Measurements from ENCODE around the gene PACSIN3.

PACSIN3 gene

GRCh38 chr11:47148903-47149531 is 37.2 kb downstream of the PACSIN3 start:
- no peak overlapping the region for H3K4me2 ChIP-seq (ENCODE audit: low read length)
- H3K4me3 ChIP-seq (ENCODE audit: low read depth, low read length), result no peak overlapping the region
- H2AFZ ChIP-seq, result no peak overlapping the region
- no peaks in the 10 kb centered on the region for H3K4me1 ChIP-seq
- no peak overlapping the region for H3K9ac ChIP-seq
- no peaks in the 10 kb centered on the region for H3K9me3 ChIP-seq (ENCODE audit: control insufficient read depth, low read length)
- TF ChIP-seq, protein P1, sequence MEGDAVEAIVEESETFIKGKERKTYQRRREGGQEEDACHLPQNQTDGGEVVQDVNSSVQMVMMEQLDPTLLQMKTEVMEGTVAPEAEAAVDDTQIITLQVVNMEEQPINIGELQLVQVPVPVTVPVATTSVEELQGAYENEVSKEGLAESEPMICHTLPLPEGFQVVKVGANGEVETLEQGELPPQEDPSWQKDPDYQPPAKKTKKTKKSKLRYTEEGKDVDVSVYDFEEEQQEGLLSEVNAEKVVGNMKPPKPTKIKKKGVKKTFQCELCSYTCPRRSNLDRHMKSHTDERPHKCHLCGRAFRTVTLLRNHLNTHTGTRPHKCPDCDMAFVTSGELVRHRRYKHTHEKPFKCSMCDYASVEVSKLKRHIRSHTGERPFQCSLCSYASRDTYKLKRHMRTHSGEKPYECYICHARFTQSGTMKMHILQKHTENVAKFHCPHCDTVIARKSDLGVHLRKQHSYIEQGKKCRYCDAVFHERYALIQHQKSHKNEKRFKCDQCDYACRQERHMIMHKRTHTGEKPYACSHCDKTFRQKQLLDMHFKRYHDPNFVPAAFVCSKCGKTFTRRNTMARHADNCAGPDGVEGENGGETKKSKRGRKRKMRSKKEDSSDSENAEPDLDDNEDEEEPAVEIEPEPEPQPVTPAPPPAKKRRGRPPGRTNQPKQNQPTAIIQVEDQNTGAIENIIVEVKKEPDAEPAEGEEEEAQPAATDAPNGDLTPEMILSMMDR (IDR thresholded peaks at IDR 0.05), result no peak
- no peaks in the 10 kb centered on the region for H3K36me3 ChIP-seq (ENCODE audit: control insufficient read depth, insufficient read depth, low read length)
- H3K27ac ChIP-seq, result no peak overlapping the region
- no peaks in the 10 kb centered on the region for H3K79me2 ChIP-seq
- no peaks in the 10 kb centered on the region for H3K27me3 ChIP-seq (ENCODE audit: control insufficient read depth, insufficient read depth, low read length)

GRCh38 chr11:47148270-47148669 is 38.0 kb downstream of the PACSIN3 start:
- Histone ChIP-seq H3K4me2 (ENCODE audit: low read length) (no peak overlapping the region), H3K9ac (no peak overlapping the region), H3K4me3 (ENCODE audit: low read depth, low read length) (no peak overlapping the region), H2AFZ (no peak overlapping the region), H3K79me2 (no peaks in the 10 kb centered on the region), H3K27ac (no peak overlapping the region), H3K27me3 (ENCODE audit: control insufficient read depth, insufficient read depth, low read length) (no peaks in the 10 kb centered on the region), H3K9me3 (ENCODE audit: control insufficient read depth, low read length) (no peaks in the 10 kb centered on the region), H3K4me1 (no peaks in the 10 kb centered on the region), H3K36me3 (ENCODE audit: control insufficient read depth, insufficient read depth, low read length) (no peaks in the 10 kb centered on the region)
- TF ChIP-seq, protein P1 (IDR thresholded peaks at IDR 0.05), result no peak

GRCh38 chr11:47147681-47148080 is 38.6 kb downstream of the PACSIN3 start:
- no peaks in the 10 kb centered on the region for H3K9me3 ChIP-seq (ENCODE audit: control insufficient read depth, low read length)
- no peaks in the 10 kb centered on the region for H3K79me2 ChIP-seq
- no peaks in the 10 kb centered on the region for H3K4me1 ChIP-seq
- no peaks in the 10 kb centered on the region for H3K36me3 ChIP-seq (ENCODE audit: control insufficient read depth, insufficient read depth, low read length)
- H3K27ac ChIP-seq, result no peak overlapping the region
- H3K4me3 ChIP-seq (ENCODE audit: low read depth, low read length), result no peak overlapping the region
- TF ChIP-seq, protein P1 (IDR thresholded peaks at IDR 0.05), result no peak
- no peaks in the 10 kb centered on the region for H3K27me3 ChIP-seq (ENCODE audit: control insufficient read depth, insufficient read depth, low read length)
- H2AFZ ChIP-seq, result no peak overlapping the region
- no peak overlapping the region for H3K9ac ChIP-seq
- H3K4me2 ChIP-seq (ENCODE audit: low read length), result no peak overlapping the region

- H3K4me1 ChIP-seq, result no peaks in the 10 kb centered on the region
- H3K27me3 ChIP-seq (ENCODE audit: control insufficient read depth, insufficient read depth, low read length), result no peaks in the 10 kb centered on the region
- no peak overlapping the region for H3K9ac ChIP-seq
- H2AFZ ChIP-seq, result no peak overlapping the region
- no peak overlapping the region for H3K27ac ChIP-seq
- no peaks in the 10 kb centered on the region for H3K9me3 ChIP-seq (ENCODE audit: control insufficient read depth, low read length)
- no peak overlapping the region for H3K4me3 ChIP-seq (ENCODE audit: low read depth, low read length)
- H3K4me2 ChIP-seq (ENCODE audit: low read length), result no peak overlapping the region
- TF ChIP-seq, protein P1 (IDR thresholded peaks at IDR 0.05), result no peak
- H3K79me2 ChIP-seq, result no peaks in the 10 kb centered on the region
- no peaks in the 10 kb centered on the region for H3K36me3 ChIP-seq (ENCODE audit: control insufficient read depth, insufficient read depth, low read length)
Measured at GRCh38 chr11:47147250-47147649, 39.0 kb downstream of the PACSIN3 start.

- Histone ChIP-seq H3K4me3 (ENCODE audit: low read depth, low read length) (no peak overlapping the region), H3K4me1 (no peaks in the 10 kb centered on the region), H3K36me3 (ENCODE audit: control insufficient read depth, insufficient read depth, low read length) (no peaks in the 10 kb centered on the region), H3K9ac (no peak overlapping the region), H3K79me2 (no peaks in the 10 kb centered on the region), H3K9me3 (ENCODE audit: control insufficient read depth, low read length) (no peaks in the 10 kb centered on the region), H2AFZ (no peak overlapping the region), H3K27me3 (ENCODE audit: control insufficient read depth, insufficient read depth, low read length) (no peaks in the 10 kb centered on the region), H3K27ac (no peak overlapping the region), H3K4me2 (ENCODE audit: low read length) (no peak overlapping the region)
- TF ChIP-seq, protein P1 (IDR thresholded peaks at IDR 0.05), result no peak
Measured at GRCh38 chr11:47144541-47144940, 41.7 kb downstream of the PACSIN3 start.

Data from parathyroid adenoma (tissue), 2 donors.